Hepatic stellate cell (primary cell): ENCODE measurements around the gene INO80.
"Not testable (repeated sequence)": the region's sequence is repeated elsewhere in the genome, so short reads cannot be mapped to it uniquely, and the experiment has no call there.

ENCODE experiments used
- DNase-seq: peaks from one replicate; pipeline ENCODE4 v3.0.0; 2011; ENCODE audit warnings: low spot score

The INO80 gene

GRCh38 chr15:40995656-40996055 is 120.4 kb downstream of the INO80 start:
- no peak for DNase-seq

DNA sequence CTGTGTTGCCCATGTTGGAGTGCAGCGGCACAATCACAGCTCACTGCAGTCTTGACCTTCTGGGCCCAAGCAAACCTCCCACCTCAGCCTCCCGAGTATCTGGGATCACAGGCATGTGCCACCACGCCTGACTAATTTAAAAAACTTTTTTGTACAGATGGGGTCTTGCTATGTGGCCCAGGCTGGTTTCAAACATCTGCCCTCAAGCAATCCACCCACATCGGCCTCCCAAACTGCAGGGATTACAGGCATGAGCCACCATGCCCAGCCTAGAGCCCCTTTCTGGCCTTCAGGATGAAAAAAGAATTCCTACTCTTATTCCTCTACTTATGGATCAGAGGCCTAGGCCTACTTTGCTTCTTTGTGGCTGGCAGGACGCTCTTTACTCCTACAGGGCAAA is 123.3 kb downstream of the INO80 start:
- no peak for DNase-seq

DNA sequence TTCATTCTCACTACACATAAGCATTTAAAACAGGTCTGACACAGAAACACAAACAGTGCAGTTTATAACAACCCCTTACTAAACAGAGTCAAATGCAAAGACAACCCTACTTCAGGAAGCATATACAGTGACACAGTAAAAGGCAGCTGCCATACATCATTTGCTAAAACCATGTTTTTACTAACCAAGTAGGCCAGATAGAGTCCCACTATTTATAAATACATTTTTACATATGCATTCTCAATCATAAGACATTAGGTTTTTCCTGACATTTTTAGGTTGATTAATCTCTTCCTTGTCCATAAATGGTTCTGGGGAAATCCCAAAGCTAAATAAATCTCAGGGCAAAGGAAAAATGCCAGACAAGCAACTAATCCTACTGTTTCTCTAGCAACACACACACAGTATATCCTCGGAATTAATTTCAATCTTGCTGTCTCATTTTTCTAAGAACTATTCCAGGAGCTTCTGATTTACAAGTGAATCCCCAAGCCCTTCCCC is 123.8 kb downstream of the INO80 start:
- DNase-seq = peak; percentile 61

DNA sequence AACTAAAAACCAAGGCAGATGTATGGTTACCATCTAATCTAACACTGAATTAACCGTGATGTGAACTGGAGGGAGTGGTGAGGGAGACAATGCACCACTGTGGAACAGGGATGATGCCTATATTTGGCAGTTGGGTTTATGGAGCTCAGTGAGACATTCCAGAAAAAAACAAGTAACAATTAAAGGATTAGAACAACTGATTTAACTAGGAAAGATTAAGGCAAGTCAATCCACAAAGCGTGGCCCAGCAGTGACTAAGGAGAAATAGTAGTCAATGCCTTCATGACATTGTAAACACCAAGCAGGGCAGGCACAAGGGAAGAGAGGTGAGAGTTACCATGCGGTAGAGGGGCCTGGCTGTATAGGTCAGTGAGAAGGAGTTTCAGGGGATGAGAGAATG is 124.7 kb downstream of the INO80 start:
- no peak for DNase-seq

GRCh38 chr15:40990789-40991188 is 125.3 kb downstream of the INO80 start:
- no peak for DNase-seq

- no peak for DNase-seq
These were observed 126.0 kb downstream of the INO80 start for GRCh38 chr15:40990080-40990479.

DNA sequence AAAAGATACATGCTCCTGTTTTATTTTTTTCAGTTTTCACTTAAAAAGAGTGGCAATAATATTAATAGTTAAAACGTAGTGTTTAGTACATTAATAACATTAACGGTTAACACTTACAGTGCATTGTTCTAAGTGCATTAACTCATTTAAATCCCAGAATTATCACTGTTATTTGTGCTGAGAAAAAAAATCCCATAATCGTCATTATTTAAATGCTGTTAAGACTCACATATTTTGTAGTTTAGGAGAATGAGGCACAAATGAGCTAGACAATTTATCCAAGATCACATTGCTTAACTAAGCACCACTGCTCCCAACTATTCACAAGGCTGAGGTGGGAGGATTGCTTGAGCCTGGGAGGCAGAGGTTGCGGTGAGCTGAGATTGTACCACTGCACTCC is 127.9 kb downstream of the INO80 start:
- DNase-seq = no peak

- no peak for DNase-seq
These were observed 129.3 kb downstream of the INO80 start for GRCh38 chr15:40986820-40987219.

DNA sequence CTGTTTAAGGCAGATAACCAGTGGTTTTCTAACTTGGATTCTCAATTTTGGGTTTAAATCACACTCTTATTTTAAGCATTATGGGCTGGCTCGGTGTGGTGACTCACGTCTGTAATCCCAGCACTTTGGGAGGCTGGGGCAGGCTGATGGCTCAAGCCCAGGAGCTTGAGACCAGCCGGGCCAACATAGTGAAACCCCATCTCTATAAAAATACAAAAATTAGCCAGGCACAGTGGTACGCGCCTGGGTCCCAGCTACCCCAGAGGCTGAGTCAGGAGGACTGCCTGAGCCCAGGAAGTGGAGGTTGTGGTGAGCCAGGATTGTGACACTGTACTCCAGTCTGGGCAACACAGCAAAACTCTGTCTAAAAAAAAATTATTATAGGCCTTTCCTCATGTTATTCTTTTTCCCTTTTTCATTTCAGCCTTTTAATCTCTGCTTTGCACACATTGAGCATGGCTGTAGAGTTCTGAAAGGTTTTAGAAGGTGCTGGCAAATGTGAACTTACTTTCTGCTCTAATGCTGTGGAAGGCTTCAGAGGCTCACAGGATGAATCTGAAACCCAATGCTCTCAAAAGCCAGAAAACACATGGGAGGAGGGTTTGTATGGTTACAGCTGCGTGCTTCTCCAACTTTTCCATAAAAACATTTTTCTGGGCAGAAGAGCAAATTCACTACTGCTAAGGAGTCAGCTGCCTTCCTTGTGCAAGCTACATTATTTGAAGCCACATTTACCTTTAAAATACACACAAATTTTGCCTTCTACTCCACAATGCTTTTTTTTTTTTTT is 130.3 kb downstream of the INO80 start:
- DNase-seq = no peak

GRCh38 chr15:40984964-40985363 is 131.1 kb downstream of the INO80 start:
- DNase-seq = peak; percentile 87

DNA sequence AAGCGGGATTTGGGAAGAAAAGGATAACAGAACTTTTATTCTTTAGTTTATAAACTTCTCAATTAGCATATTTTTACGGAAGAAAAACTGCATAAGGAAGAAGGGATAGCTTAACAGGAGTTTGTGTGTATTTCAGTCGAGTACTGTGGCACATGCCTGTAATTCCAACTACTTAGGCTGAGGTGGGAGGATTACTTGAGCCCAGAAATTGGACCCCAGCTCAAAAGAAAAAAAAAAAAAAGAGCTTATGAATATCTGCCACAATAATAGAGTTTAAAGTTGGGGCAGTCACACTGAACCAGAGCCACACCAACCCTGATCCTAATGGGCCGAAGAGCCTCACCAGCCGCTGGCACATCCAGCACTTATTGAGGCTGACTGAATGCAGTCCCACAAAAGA is 131.7 kb downstream of the INO80 start:
- DNase-seq = no peak

DNA sequence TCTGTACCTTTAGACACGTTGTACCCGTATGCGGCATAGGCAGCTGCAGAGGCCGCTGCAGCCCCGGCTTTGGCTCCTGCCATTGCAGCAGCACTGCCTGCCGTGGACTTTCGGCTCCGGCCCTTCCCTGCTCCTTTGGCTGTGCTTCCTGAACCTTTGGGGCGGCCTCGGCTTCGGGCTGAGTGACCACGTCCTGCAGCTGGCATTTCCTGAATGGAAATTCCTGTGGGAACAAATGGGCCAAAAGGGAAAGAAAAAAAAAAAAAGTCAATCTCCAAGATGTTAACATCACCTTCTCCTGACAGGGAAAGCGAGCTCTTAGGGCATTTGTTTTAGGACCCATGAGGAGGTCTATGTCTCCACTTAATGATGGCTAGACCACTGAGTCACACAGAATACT is 133.2 kb downstream of the INO80 start:
- DNase-seq = peak; percentile 81

GRCh38 chr15:40981186-40981585 is 134.9 kb downstream of the INO80 start:
- DNase-seq = no peak

DNA sequence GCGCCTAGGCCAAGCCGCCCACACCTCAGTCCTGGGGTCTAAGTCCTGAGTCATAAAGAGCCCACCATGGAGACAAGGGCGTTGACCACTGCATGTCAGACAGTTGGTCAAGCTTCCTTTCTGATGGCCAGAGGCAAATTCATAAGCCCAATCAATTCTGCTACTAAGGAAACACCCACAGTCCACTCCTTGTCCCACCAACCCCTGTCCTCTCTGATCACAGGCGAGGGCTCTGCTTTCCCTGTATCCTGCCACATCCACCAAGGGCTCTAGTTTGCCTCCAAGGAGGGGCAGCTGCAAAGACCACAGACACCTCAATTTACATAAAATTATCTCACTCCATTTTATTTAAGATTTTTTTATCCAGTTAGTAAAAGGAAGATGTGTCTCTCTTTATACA is 137.5 kb downstream of the INO80 start:
- DNase-seq = no peak

DNA sequence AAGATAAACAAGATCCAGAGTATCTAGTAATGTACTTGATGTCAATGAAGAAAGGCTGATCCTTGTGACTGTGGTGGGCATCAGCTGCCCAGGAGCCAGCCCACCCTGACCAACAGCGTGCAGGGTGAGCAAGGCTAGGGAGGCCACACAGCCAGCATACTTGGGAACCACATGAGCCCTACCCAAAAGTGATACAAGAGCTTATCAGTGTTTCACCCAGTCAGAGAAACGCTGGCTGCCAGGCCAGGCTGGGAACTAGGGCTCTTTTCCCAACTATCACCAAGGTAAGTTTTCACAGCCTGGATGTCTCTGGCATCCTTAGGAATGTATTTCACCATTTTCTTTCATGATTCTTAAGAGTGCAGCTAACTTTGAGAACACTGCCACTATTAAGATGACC is 137.9 kb downstream of the INO80 start:
- DNase-seq = no peak

DNA sequence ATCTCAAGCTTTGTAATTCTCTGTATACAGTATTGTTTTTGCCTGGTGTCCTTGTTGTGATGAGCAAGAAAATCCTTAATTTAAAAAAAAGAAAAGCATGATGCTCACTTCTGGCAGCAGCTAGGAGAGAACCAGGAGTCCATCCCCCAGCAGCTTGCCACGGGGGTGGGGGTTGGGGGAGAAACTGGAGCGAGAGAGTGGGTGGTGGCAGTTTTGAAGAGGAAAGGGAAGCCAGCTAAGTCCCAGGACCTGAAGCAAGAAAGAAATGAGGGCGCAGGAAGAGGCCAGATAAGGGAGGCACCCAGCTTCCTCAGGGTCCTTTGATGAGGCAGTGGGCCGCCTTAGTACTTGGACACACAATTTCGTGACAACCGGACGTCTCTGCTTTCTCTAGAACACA is 139.3 kb downstream of the INO80 start:
- no peak for DNase-seq

DNA sequence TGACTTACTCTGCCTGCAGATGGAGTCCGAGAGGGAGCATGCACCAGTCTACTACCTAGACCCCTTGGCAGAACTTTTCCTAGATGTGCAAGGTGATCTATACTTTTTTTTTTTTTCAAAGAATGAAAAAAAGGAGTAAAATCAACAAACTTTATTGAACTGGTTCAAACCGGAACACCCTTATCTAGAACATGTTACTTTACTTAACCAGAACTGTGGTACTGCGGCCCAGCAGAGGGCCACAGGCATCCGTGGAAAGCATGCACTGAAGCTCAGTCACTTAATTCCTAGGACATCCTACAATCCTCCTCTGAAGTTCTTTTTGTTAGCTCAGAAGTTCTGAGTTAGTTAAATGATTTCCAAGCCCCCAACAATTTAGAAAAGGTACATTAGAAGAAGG is 141.2 kb downstream of the INO80 start:
- DNase-seq = no peak

- no peak for DNase-seq
These were observed 146.7 kb downstream of the INO80 start for GRCh38 chr15:40969363-40969762.

- no peak for DNase-seq
These were observed 147.6 kb downstream of the INO80 start for GRCh38 chr15:40968290-40969085.

DNA sequence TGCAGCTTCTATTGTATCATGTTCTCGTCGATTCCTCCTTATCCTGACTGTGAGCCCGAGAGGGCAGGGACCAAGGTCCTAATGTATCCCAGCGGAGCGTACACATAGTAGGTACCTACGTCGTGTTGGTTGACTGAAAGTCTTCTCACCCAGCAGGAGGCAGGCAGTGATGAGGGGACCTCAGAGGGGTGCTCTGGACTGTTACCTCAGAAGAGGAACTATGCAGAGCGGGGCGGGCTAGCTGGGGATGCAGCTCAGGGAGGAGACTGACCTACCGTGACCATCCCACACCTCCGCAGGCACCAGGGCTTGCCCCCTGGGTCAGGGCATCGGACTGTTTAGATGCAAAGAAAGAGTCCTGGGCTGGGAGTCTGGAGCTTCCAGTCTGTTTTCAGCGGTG is 151.4 kb downstream of the INO80 start:
- DNase-seq = no peak

DNA sequence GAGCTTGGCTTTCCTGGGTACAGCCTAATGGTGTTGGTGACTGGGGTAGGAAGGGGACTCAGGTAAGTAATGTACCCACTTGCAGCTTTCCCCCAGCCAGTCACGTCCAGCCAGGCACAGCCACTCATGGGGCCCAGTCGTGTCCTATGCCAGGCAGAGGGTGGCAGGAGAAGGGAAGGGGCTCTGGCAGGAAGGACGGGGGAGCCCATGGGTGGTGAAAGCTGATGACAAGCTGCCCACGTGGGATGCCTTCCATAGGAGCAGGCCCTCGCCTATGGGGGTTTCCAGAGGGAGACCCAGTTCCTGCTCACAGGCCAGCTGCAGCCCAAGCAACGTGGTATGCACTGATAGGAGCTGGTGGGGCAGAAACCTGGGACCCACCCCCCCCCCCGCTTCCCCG is 152.1 kb downstream of the INO80 start:
- DNase-seq = no peak

- DNase-seq = no peak
These were observed 152.9 kb downstream of the INO80 start for GRCh38 chr15:40963201-40963600.

DNA sequence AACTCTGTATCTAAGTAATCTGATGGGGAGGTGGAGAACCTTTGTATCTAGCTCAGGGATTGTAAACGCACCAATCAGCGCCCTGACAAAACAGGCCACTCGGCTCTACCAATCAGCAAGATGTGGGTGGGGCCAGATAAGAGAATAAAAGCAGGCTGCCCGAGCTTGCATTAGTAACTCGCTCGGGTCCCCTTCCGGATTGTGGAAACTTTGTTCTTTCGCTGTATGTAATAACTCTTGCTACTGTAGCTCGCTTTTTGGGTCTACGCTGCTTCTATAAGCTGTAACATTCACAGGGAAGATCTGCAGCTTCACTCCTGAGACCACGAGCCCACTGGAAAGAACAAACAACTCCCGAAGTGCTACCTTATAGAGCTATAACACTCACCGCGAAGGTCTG is 153.8 kb downstream of the INO80 start:
- DNase-seq = not testable (repeated sequence)
